SKM-1 (cell line): ENCODE measurements around the gene PACS2.

Experiments used
- DNase-seq: peaks from one replicate; lab custom pipeline; 2025; ENCODE audit not compliant: unreplicated experiment; lab: John Stamatoyannopoulos, UW

The PACS2 gene

DNA sequence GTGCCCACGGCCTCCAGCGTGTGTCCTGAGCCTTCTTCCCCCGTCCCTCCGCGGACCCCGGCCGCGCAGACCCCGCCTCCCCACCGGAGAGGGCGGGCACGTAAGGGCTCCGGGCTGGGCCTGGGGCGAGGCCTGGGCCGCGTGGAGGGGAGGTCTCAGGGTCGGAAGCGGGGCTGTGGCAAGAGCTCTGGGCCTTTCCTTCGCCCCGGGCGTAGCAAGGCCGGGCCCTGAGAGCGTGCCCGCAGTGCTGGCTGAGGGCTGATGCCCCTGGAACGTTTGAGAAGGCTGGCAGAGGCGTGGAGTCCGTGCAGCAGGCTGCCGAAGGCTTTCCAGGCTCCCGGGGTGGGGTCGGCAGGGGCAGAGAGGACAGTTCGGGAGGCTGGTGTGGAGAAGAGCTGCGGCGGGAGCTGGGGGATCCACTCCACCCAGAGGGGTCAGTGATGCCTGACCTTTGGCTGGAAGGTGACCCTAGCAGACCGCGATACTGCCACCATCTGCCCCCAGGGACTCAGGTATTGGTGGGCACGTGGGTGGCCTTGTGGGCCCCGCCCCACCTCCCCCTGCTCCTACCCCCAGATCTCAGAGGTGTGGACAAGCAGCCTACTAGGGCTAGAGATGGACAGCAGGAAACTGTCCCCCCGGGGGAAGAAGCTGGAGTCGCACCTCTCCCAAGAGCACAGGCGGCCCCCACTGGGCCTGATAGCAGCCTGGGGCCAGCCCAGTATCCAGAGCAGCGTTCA lies 84.3 kb downstream of the PACS2 start:
- DNase-seq = no peak

DNA sequence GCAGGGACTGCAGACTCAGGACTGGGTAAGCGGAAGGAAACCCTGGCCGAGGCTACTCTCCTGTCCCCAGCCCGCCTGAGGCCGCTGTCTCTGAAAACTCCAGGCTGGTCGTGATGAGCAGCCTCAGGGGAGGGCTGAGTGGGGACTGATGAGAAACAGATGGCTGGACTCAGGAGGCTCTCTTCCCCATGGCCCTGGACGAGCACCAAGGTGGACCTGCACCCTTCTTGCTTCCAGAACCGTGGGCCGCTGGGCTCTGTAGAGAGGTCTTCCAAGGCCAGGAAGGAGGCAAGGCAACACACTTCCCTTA lies 84.9 kb downstream of the PACS2 start:
- no peak for DNase-seq

DNA sequence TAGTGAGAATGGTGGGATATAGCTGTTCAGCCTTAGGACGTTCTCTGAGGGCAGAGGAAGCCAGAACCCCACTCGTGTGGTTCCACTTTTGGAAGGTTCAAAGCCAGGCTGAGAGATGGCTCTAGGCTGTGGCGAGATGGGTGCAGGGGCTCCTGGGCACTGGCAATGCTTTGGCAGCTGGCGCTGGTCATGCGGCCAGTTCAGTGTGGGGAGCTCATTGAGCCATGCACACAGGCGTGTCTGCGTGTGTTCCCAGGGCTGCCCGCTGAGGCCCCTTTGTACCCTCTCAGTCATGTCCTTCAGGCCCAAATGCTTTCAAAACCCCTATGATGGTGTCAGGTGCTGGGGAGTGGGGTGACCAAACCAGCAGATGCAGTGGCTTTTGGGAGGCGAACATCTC lies 85.5 kb downstream of the PACS2 start:
- DNase-seq = no peak

DNA sequence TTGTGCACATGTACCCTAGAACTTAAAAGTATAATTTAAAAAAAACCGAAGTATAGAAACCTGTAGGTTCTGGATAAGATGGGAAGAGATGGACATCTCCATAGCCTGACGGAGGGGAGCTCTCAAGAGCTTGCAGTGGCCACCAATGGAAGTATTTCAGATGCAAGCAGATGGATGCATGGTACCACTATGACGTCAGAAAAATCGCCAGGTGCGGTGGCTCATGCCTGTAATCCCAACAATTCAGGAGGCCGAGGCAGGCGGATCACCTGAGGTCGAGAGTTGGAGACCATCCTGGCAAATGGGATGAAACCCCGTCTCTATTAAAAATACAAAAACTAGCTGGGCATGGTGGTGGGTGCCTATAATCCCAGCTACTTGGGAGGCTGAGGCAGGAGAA lies 87.2 kb downstream of the PACS2 start:
- DNase-seq = no peak

GRCh38 chr14:105408592-105408991 lies 94.0 kb downstream of the PACS2 start:
- no peak for DNase-seq

DNA sequence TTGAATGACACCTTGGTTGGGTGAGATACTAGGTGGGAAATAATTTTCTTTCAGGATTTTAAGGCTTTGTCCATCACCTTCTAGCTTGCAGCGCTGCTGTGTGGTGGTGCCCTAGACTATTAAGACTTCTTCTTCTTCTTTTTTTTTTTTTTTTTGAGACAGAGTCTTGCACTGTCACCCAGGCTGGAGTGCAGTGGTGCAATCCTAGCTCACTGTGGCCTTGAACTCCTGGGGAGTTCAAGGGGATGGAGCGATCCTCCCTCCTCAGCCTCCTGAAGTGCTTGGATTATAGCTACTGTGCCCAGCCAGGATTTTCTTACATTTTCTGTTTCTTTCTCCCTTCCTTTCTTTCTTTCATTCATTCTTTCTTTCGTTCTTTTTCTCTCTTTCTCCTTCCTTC lies 94.8 kb downstream of the PACS2 start:
- no peak for DNase-seq

- no peak for DNase-seq
Observed at GRCh38 chr14:105410642-105411016, 96.1 kb downstream of the PACS2 start.

DNA sequence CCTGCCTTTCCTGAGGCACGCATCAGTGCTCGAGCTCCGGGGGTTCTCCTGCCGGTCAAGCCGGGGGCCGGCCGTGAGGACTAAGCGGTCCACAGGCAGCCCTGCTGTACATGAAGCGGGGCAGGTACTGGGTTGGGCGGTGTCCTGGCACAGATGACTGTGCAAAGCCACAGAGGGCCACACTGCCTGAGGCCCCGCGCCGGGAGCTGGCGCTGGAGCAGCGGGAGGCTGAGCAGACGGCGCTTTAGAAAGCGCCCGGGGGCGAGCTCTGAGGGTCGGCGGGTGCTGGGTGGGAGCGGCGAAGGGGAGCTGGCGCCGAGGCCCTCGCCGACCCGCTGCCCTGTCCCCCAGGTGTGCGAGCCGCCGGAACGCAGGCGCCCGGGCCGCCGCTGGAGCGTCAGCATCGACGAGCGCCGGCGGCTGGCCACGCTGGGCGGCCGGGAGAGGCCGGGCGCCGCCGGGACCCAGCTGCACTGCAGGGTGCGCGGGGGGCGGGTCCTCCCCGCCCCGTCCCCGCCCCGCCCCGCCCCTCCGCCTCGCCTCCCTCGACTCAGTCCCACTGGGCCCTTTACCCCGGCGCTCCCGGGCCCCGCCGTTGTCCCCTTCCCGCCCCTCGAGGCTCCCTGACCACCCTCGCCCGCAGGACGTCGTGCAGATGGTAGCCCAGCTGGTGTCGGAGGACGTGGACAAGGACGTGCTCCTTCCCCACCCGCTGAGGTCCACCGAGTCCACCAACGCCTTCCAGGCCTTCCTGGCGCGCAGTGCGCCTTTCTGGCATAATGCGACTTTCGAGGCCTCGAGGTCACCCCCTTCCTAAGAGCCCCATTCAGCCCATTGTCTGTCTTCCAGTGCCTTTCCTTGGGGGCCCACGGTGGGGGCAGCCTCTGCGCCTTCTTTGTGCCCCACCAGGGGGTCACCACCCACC lies 96.7 kb downstream of the PACS2 start:
- DNase-seq = no peak

DNA sequence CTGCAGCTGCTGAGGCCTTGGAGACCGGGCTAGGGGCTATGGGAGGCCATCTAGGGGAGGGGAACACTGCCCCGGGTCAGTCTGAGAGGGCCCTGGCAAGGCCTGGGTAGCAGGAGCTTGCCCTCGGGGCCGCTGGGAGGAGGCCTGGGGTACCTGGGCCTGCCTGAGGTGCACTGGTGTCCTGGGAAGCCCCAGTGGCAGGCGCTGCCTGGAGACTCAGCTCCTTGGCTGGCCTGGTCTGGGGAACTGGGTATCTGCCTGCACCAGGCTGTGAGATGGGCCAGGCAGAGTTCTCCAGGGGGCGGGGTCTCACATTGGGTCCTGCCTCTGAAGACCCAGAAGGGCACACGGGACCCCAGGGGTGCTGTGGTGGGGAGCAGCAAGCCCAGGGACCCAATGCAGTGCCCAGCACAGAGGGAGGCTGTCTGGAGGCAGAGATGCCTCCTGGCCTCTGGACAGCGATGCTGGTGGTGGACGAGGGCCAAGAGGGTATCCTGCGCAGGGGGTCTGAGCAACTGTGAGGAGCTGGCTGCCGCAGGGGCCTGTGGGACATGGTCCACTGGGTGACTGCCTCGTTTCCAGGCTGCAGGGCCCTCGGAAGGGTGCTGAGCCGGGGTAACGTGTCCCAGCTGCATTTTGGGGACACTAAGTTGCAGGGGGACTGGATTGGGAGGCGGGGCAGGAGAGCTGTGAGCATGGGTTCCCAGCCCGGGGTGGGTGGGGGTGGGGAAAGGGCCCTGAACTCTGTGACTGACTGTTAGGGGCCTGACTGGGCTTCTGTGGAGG lies 97.6 kb downstream of the PACS2 start:
- DNase-seq = no peak

DNA sequence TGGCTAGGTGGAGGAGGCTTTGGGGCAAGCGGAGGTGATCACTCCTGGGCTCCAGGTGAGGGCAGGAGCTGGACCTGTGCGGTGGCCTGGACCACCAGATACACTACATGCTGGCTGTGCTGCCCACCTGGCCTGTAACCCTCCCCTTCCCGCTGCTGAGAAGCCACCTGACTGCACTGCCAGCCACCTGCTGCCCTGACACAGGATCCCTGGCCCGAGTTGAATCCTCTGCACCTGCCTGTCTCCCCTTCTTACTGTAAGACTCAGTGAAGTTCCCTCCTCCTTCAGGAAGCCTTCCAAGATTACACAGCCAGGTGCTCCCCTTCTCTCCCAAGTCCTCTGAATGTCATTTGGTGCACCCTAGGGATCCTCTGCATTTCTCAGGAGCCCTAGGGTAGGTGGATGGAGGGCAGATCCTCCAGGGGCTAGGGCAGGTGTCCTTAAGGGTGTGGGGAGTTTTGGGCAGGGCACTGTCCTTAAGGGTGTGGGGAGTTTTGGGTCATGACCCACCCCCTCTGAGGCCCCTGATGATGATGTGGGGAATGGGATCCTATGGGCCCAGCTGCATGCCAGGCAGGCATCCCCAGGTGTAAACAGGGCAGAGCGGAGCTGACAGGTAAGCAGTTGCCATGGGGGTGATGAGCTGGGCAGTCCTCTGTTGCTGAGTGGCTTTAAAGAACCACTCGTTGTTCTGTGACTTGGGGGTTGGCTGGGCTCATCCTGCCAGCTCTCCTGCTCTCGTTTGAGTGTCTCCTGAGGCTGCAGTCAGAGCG lies 98.4 kb downstream of the PACS2 start:
- DNase-seq = no peak

DNA sequence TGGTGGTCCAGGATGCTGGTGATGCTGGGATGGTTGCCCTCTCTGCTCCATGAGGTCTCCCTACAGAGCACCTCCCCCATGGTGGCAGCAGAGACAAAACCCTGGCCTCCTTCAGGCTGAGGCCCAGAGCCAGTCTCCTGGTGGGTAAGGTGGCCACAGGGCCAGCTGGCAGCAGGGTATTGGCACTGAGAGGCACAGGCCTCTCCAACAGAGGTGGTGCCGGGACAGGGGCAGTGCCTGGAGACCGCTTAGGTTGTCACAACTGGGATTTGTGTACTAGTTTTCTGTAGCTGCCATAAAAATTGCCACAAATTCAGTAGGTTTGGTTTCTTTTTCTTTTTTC lies 99.0 kb downstream of the PACS2 start:
- DNase-seq = no peak

DNA sequence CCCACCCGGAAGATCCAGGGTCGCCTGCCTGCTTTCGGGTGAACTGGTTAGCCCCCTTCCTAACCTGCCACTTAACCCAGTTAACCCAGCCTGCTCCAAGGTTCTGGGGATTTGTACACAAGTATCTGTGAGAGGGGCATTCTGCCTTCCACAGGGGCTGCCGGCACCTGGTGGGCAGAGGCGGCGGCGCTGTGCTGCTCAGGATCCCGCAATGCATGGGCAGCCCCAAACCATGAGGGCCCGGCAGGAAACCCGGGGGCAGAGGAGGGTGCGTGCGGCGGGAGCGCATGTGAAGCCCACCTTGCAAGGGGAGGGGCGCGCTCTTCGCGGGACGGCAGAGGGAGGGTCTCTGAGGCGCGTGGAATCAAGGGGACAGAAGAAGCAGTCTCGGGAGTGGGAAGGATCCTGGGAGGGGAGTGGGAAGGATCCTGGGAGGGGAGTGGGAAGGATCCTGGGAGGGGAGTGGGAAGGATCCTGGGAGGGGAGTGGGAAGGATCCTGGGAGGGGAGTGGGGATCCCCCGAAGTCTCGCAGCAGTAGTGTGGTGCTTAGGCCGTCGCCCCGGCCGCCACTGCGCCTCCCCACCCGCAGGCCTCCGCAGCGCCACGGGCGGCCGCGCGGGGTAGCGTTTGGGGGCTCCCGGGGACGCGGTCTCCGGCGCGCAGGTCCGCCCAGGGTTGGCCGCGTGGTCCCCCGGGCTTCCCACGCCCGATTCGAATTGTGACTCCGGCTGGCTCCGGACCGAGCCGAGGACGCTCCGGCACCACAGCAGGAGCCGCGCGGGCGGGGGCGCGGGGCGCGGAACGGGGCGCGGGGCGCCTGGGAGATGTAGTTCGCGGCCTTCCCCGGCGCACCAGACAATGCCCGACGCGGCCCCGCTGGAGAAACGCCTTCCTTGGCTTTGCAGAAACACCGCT lies 100.2 kb downstream of the PACS2 start:
- DNase-seq = no peak

DNA sequence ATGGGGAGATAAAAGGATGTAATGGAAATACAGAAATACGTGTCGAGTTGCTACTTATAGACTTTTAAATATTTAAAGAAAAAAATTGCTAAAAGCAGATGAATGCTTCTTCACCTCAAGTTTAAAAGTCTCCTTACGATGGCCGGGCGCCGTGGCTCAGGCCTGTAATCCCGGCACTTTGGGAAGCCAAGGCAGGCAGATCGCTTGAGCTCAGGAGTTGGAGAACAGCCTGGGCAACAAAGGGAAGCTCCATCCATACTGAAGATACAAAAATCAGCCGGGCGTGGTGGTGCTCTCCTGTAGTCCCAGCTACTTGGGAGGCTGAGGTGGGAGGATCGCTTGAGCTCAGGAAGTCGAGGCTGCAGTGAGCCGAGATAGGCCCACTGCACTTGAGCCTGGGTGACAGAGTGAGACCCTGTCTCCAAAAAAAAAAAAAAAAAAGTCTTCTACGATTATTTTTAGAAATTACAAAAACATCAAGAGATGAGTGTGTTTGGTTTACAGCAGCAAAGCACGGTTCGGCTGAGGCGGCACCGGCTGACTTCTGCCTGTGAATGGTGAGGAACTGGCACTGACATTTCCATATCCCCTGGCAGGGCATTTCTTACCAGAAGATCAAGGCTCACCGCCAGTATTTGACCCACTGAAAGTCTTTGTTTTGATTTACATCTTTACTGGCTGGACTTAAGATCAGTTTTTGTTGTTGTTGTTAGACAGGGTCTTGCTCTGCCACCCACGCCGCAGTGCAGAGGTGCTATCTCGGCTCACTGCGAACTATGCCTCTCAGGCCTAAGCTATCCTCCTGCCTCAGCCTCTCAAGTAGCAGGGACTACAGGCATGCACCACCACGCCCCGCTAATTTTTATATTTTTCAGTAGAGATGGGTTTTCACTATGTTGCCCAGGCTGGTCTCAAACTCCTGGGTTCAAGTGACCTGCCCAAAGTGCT lies 101.2 kb downstream of the PACS2 start:
- no peak for DNase-seq

DNA sequence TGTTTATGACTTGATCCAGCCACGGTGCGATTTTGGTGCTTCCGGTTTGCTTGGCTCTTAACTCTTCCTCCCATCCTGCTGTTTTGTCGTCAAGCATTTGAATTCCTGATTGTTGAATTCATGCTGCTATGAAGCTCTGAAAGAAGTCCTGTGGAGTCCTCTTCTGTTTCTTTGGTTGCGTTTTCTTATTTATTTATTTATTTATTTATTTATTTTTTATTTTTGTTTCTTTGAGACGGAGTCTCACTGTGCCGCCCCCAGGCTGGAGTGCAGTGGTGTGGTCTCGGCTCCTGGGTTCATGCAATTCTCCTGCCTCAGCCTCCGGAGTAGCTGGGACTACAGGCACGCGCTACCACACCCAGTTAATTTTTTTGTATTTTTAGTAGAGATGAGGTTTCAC lies 102.1 kb downstream of the PACS2 start:
- DNase-seq = no peak

GRCh38 chr14:105417690-105418121 lies 103.2 kb downstream of the PACS2 start:
- DNase-seq = no peak

GRCh38 chr14:105418269-105419194 lies 104.0 kb downstream of the PACS2 start:
- no peak for DNase-seq

- DNase-seq = no peak
Observed at GRCh38 chr14:105419195-105420091, 104.9 kb downstream of the PACS2 start, which contains the start of gene MTA1. MTA1 (plus strand) TSS chr14:105419827; CDS start chr14:105420036, 209 bp downstream.
